GM12891 (cell line): ENCODE data around the gene PEF1.

Experiments
- PAX5 ChIP-seq: IDR thresholded peaks from 2 replicates; pipeline ENCODE4 v1.6.1; 2011; ENCODE audit warnings: low read length, moderate library complexity, mild to moderate bottlenecking; ENCODE audit not compliant: insufficient read depth, severe bottlenecking
- POLR2A ChIP-seq: IDR thresholded peaks from 2 replicates; pipeline ENCODE4 v1.6.1; 2011; ENCODE audit warnings: low read depth, low read length, control low read depth
- POLR2AphosphoS5 ChIP-seq: IDR thresholded peaks from 2 replicates; pipeline ENCODE4 v1.6.1; 2011; ENCODE audit warnings: low read depth, low read length, control low read depth
- POU2F2 ChIP-seq: IDR thresholded peaks from 2 replicates; pipeline ENCODE4 v1.6.1; 2011; ENCODE audit warnings: low read depth, mild to moderate bottlenecking, control low read depth, low read length, moderate library complexity
- SPI1 ChIP-seq: IDR thresholded peaks from 2 replicates; pipeline ENCODE4 v1.6.1; 2011; ENCODE audit warnings: low read depth, low read length, control low read depth
- TAF1 ChIP-seq: IDR thresholded peaks from 2 replicates; pipeline ENCODE4 v1.6.1; 2011; ENCODE audit warnings: low read depth, low read length, control low read depth

GRCh38 chr1:31585736-31586365 lies 58.8 kb downstream of the PEF1 start:
- no peak for TF ChIP-seq POLR2A
- no peak for TF ChIP-seq TAF1
- TF ChIP-seq POLR2AphosphoS5 = no peak
- TF ChIP-seq POU2F2 = no peak
- no peak for TF ChIP-seq PAX5
- no peak for TF ChIP-seq SPI1
